Measurements from ENCODE around the gene SND1. TPM values are rescaled to one million over a fixed set of nuclear protein-coding genes. Genes with fewer than 3 reads are reported as not detected.

Gene SND1
- total RNA-seq, 4 donors from 2014 or later: 64.3 to 77.0 (median 70.4) TPM

- TF ChIP-seq CTCF (IDR thresholded peaks at IDR 0.05) (peak in 1 of 5 experiments; percentile 22), EP300 (IDR thresholded peaks at IDR 0.05; ENCODE audit: low read depth) (no peak), POLR2A (IDR thresholded peaks at IDR 0.05) (no peak)
- 20 to 80% methylated on average over 2 to 54 of the region's 87 CpGs for WGBS, 2 donors (ENCODE audit: low coverage in 1 of 2)
- intact Hi-C loops (cut with DNase I; ENCODE audit: low total_unique reads): loop anchor here (10.0 kb wide), 2 partner anchors 196 to 316 kb away; no protein-coding TSS in a partner anchor
Observed at GRCh38 chr7:128030654-128031611, 378.9 kb downstream of the SND1 start, which contains the start of gene LRRC4. TSS of gene LRRC4 (minus strand) at chr7:128031437. CDS start at chr7:128030640, 797 bp downstream.

GRCh38 chr7:128031901-128032604 lies 380.1 kb downstream of the SND1 start:
- intact Hi-C loops (cut with DNase I; ENCODE audit: low total_unique reads) (loop anchor here (10.0 kb wide), 2 partner anchors 197 to 317 kb away; no protein-coding TSS in a partner anchor), in situ Hi-C loops (cut with MboI; ENCODE audit: low pct_ligation_motif_present in 1 of 4, low pct_unique_long_range_greater_than_20kb in 1 of 4, low sequenced_read_pairs in 3 of 4) (loop anchor here in 1 of 4 donors (25.0 kb wide), 1 partner anchor 320 kb away; no protein-coding TSS in a partner anchor)
- peak; percentile 33 for DNase-seq
- 4% methylated on average over 20 of the region's 87 CpGs; no CpG with 5 or more reads in 1 of the 2 donors for WGBS, 2 donors (ENCODE audit: low coverage in 1 of 2)
- TF ChIP-seq POLR2AphosphoS5 (IDR thresholded peaks at IDR 0.05): peak in 1 of 3 donors; percentile 20
- TF ChIP-seq POLR2A (IDR thresholded peaks at IDR 0.05): no peak
- no peak for TF ChIP-seq EP300 (IDR thresholded peaks at IDR 0.05; ENCODE audit: low read depth)
- peak in 1 of 5 experiments; percentile 22 for TF ChIP-seq CTCF (IDR thresholded peaks at IDR 0.05)
- H3K9me3 ChIP-seq: no peaks in the 10 kb centered on the region
- H3K36me3 ChIP-seq: no peaks in the 10 kb centered on the region
- H3K4me3 ChIP-seq: peak overlapping the region; percentile 38 to 65 (median 44)
- H3K4me1 ChIP-seq: peaks cover 8 to 25% (median 23%) of the 10 kb centered on the region in 4 donors
- peak overlapping the region in 2 of 4 donors; percentile 8 to 36 for H3K27ac ChIP-seq
- H3K27me3 ChIP-seq: peaks cover 26% of the 10 kb centered on the region

More at GRCh38 chr7:128030654-128031611, 378.9 kb downstream of the SND1 start, which contains the start of gene LRRC4:
- peak within 1 kb of the TSS; percentile 38 to 65 (median 44) for H3K4me3 ChIP-seq
- H3K4me1 ChIP-seq: peaks cover 8 to 27% (median 23%) of the 10 kb centered on the region in 4 donors
- in situ Hi-C loops (cut with MboI; ENCODE audit: low pct_ligation_motif_present in 1 of 4, low pct_unique_long_range_greater_than_20kb in 1 of 4, low sequenced_read_pairs in 3 of 4): loop anchor here in 1 of 4 donors (25.0 kb wide), 1 partner anchor 319 kb away; no protein-coding TSS in a partner anchor
- H3K27me3 ChIP-seq: peaks cover 26% of the 10 kb centered on the region
- peak within 1 kb of the TSS in 3 of 4 donors; percentile 8 to 36 (median 14) for H3K27ac ChIP-seq
- H3K9me3 ChIP-seq: no peaks in the 10 kb centered on the region
- DNase-seq: peak; percentile 36
- no peaks in the 10 kb centered on the region for H3K36me3 ChIP-seq

- TF ChIP-seq EP300 (IDR thresholded peaks at IDR 0.05; ENCODE audit: low read depth): no peak
- peak overlapping the region in 3 of 4 donors; percentile 43 to 65 (median 46) for H3K4me3 ChIP-seq
- H3K36me3 ChIP-seq: no peaks in the 10 kb centered on the region
- H3K27me3 ChIP-seq: peaks cover 26% of the 10 kb centered on the region
- no peak for DNase-seq
- H3K4me1 ChIP-seq: peaks cover 8 to 23% (median 17%) of the 10 kb centered on the region in 4 donors
- peak overlapping the region in 2 of 4 donors; percentile 8 to 36 for H3K27ac ChIP-seq
- no peaks in the 10 kb centered on the region for H3K9me3 ChIP-seq
- in situ Hi-C loops (cut with MboI; ENCODE audit: low pct_ligation_motif_present in 1 of 4, low pct_unique_long_range_greater_than_20kb in 1 of 4, low sequenced_read_pairs in 3 of 4): loop anchor here in 1 of 4 donors (25.0 kb wide), 1 partner anchor 320 kb away; no protein-coding TSS in a partner anchor
- WGBS, 2 donors (ENCODE audit: low coverage in 1 of 2): 56% methylated on average over 41 of the region's 41 CpGs; no CpG with 5 or more reads in 1 of the 2 donors
- intact Hi-C loops (cut with DNase I; ENCODE audit: low total_unique reads): loop anchor here (10.0 kb wide), 2 partner anchors 198 to 318 kb away; no protein-coding TSS in a partner anchor
Observed at GRCh38 chr7:128032605-128033235, 380.7 kb downstream of the SND1 start.

GRCh38 chr7:128033246-128033645 lies 381.3 kb downstream of the SND1 start:
- no peak for DNase-seq
- no peak for TF ChIP-seq POLR2AphosphoS5 (IDR thresholded peaks at IDR 0.05)
- TF ChIP-seq EP300 (IDR thresholded peaks at IDR 0.05; ENCODE audit: low read depth): no peak
- no peak for TF ChIP-seq CTCF (IDR thresholded peaks at IDR 0.05)
- TF ChIP-seq POLR2A (IDR thresholded peaks at IDR 0.05): no peak
- no peaks in the 10 kb centered on the region for H3K36me3 ChIP-seq
- no peak overlapping the region for H3K4me3 ChIP-seq
- no peak overlapping the region for H3K27ac ChIP-seq
- peaks cover 8 to 23% (median 14%) of the 10 kb centered on the region in 4 donors for H3K4me1 ChIP-seq
- intact Hi-C loops (cut with DNase I; ENCODE audit: low total_unique reads): loop anchor here (10.0 kb wide), 2 partner anchors 198 to 318 kb away; no protein-coding TSS in a partner anchor
- in situ Hi-C loops (cut with MboI; ENCODE audit: low pct_ligation_motif_present in 1 of 4, low pct_unique_long_range_greater_than_20kb in 1 of 4, low sequenced_read_pairs in 3 of 4): loop anchor here in 1 of 4 donors (25.0 kb wide), 1 partner anchor 321 kb away; no protein-coding TSS in a partner anchor
- peaks cover 26% of the 10 kb centered on the region for H3K27me3 ChIP-seq
- H3K9me3 ChIP-seq: no peaks in the 10 kb centered on the region
- WGBS, 2 donors (ENCODE audit: low coverage in 1 of 2): 87 to 100% methylated on average over 3 to 9 of the region's 9 CpGs

Measured in transverse colon (tissue), 4 donors.